Neutrophil (primary cell): ENCODE data around the gene ADAM15.

Experiments
- H3K27ac ChIP-seq: fragments of 200-600 bp; sonication (generic); 2 replicates; pipeline ENCODE4 v1.5.1; 2016; ENCODE audit warnings: mild to moderate bottlenecking, moderate library complexity
- H3K27me3 ChIP-seq: fragments of 200-600 bp; sonication (generic); 2 replicates; pipeline ENCODE4 v1.6.0; 2016; ENCODE audit warnings: mild to moderate bottlenecking
- H3K36me3 ChIP-seq: fragments of 200-600 bp; sonication (generic); 2 replicates; pipeline ENCODE4 v1.5.1; 2017
- H3K4me1 ChIP-seq, 2 experiments: fragments of 200-600 bp in 1 of 2; sonication (generic) in 1 of 2; 1 replicate in 1 of 2; 2 replicates in 1 of 2; pipeline versions ENCODE4 v1.5.1 to v1.6.1; 2013 to 2016; ENCODE audit warnings: low read depth in 1 of 2, low read length in 1 of 2, mild to moderate bottlenecking in 1 of 2, moderate library complexity in 1 of 2; ENCODE audit not compliant: control insufficient read depth in 1 of 2, insufficient read depth in 1 of 2
- H3K4me3 ChIP-seq, 2 experiments: fragments of 200-600 bp in 1 of 2; sonication (generic) in 1 of 2; 1 replicate in 1 of 2; 2 replicates in 1 of 2; pipeline ENCODE4 v1.5.1; 2013 to 2016; ENCODE audit warnings: low read depth in 1 of 2, low read length in 1 of 2, mild to moderate bottlenecking in 1 of 2, moderate library complexity in 1 of 2
- H3K9me3 ChIP-seq: fragments of 200-600 bp; sonication (generic); 2 replicates; pipeline ENCODE4 v1.5.1; 2016
- CTCF ChIP-seq: fragments of 200-600 bp; sonication (generic); IDR thresholded peaks from 2 replicates; pipeline ENCODE4 v1.5.1; 2016; ENCODE audit warnings: antibody characterized with exemption

The ADAM15 gene

DNA sequence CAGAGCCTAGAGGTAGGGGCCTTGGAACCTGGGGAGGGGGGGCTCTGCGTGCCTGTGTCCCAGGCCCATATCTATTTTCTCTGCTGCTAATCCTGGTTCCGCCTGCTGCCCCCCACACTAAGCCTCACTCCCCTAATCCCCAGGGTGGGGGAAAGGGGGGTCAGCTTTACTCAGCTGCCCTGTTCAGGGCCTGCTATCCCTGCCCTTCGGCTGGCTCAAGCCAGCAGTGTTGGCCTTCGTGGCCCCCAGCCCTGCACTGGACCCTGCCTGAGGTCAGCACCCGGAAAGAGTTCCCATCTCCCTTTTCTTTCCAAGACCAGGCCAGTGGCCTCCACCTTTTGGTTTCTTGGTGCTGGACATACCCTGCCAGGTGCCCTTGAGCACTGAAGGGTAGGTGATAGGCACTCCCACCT is 40.1 kb upstream of the ADAM15 start:
- Histone ChIP-seq H3K9me3 (no peaks in the 10 kb centered on the region), H3K27me3 (no peaks in the 10 kb centered on the region), H3K4me1 (peaks cover 90 to 98% of the 10 kb centered on the region in 2 experiments), H3K4me3 (peak overlapping the region; percentile 85 to 95), H3K36me3 (peaks cover 49% of the 10 kb centered on the region), H3K27ac (peak overlapping the region; percentile 97)
- TF ChIP-seq CTCF = no peak

DNA sequence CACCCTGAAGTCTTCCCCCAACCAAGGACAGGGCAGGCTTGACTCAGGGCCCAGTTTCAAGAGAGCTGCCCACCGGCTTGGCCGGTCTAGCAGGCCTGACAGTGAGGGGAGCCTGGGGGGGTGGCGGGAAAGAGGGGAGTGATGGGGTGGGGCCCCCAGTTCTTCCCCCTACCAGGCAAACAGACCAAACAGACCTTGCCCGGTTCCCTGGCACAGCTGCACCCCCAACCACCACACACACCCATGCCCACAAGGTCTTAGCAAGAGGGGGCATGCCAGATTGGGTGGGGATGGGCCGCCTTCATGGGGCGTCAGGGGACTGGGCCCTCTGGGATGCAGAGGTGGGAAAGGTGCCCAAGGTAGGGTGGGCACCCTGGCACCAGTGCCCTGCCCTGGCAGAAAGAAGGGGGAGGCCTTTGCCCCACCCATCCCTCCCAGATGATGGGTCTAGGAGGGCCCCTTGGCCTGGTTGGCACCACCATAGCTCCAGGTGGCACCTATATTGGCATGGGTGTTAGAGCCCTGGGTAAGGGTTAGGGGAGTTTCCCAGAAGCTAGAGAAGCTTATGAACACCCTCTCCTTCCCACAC is 39.6 kb upstream of the ADAM15 start:
- H3K27ac ChIP-seq = peak overlapping the region; percentile 97
- H3K4me3 ChIP-seq = peak overlapping the region; percentile 85 to 95
- peaks cover 90 to 98% of the 10 kb centered on the region in 2 experiments for H3K4me1 ChIP-seq
- H3K9me3 ChIP-seq = no peaks in the 10 kb centered on the region
- H3K36me3 ChIP-seq = peaks cover 54% of the 10 kb centered on the region
- no peak for TF ChIP-seq CTCF
- no peaks in the 10 kb centered on the region for H3K27me3 ChIP-seq

- no peaks in the 10 kb centered on the region for H3K27me3 ChIP-seq
- peaks cover 90 to 98% of the 10 kb centered on the region in 2 experiments for H3K4me1 ChIP-seq
- peaks cover 59% of the 10 kb centered on the region for H3K36me3 ChIP-seq
- H3K9me3 ChIP-seq = no peaks in the 10 kb centered on the region
- peak overlapping the region; percentile 97 for H3K27ac ChIP-seq
- no peak for TF ChIP-seq CTCF
- H3K4me3 ChIP-seq = peak overlapping the region; percentile 85 to 95
These were observed 39.0 kb upstream of the ADAM15 start for GRCh38 chr1:155012026-155012546.

GRCh38 chr1:155012776-155013602 is 38.1 kb upstream of the ADAM15 start:
- H3K9me3 ChIP-seq = no peaks in the 10 kb centered on the region

GRCh38 chr1:155013632-155014031 is 37.5 kb upstream of the ADAM15 start:
- Histone ChIP-seq H3K4me1 (peaks cover 87 to 95% of the 10 kb centered on the region in 2 experiments), H3K4me3 (peak overlapping the region in 1 of 2 experiments; percentile 85), H3K27ac (peak overlapping the region; percentile 97), H3K27me3 (no peaks in the 10 kb centered on the region), H3K36me3 (peaks cover 75% of the 10 kb centered on the region), H3K9me3 (no peaks in the 10 kb centered on the region)
- TF ChIP-seq CTCF = no peak

More at GRCh38 chr1:155012776-155013602, 38.1 kb upstream of the ADAM15 start:
- H3K27me3 ChIP-seq = no peaks in the 10 kb centered on the region
- no peak for TF ChIP-seq CTCF
- H3K36me3 ChIP-seq = peaks cover 68% of the 10 kb centered on the region
- H3K4me3 ChIP-seq = peak overlapping the region; percentile 34 to 85
- H3K27ac ChIP-seq = peak overlapping the region; percentile 97
- peaks cover 90 to 98% of the 10 kb centered on the region in 2 experiments for H3K4me1 ChIP-seq
